Suprapubic skin (tissue), 4 donors: ENCODE measurements around the gene HAVCR1. TPM values are rescaled to one million over a fixed set of nuclear protein-coding genes. Genes with fewer than 3 reads are reported as not detected.

Source experiments
- DNase-seq, 2 donors: peaks; one replicate each; pipeline ENCODE4 v3.0.0-alpha.2; 2019; ENCODE audit warnings: low spot score in 2 of 2
- H3K27ac ChIP-seq: fragments of 200-600 bp; sonication (generic); one replicate; pipeline ENCODE4 v1.5.1; 2019
- H3K27me3 ChIP-seq: fragments of 200-600 bp; sonication (generic); one replicate; pipeline ENCODE4 v1.5.1; 2019
- H3K36me3 ChIP-seq: fragments of 200-600 bp; sonication (generic); one replicate; pipeline ENCODE4 v1.5.1; 2019
- H3K4me1 ChIP-seq: fragments of 200-600 bp; sonication (generic); one replicate; pipeline ENCODE4 v1.5.1; 2019
- H3K4me3 ChIP-seq: fragments of 200-600 bp; sonication (generic); one replicate; pipeline ENCODE4 v1.5.1; 2019; ENCODE audit warnings: mild to moderate bottlenecking
- H3K9me3 ChIP-seq: fragments of 200-600 bp; sonication (generic); one replicate; pipeline ENCODE4 v1.5.1; 2019
- EP300 ChIP-seq: sonication (generic); formaldehyde crosslinking; IDR thresholded peaks from one replicate; pipeline ENCODE4 v1.6.1; 2017; ENCODE audit warnings: antibody characterized with exemption
- POLR2A ChIP-seq, 2 donors: fragments of 450-650 bp; IDR thresholded peaks; one replicate each; pipeline ENCODE4 v1.6.1; 2017; ENCODE audit warnings: antibody characterized with exemption in 2 of 2, mild to moderate bottlenecking in 2 of 2, moderate library complexity in 2 of 2
- POLR2AphosphoS5 ChIP-seq, 3 donors: sonication (generic); formaldehyde crosslinking; IDR thresholded peaks; one replicate each; pipeline ENCODE4 v1.6.1; 2017; ENCODE audit warnings: antibody characterized with exemption in 3 of 3
- WGBS: methylation state at CpG from one replicate; pipeline ENCODE4 v1.1.5; 2018; 5-methylcytosine and 5-hydroxymethylcytosine counted together
- total RNA-seq, 4 donors: library from RNA; depleted of rRNA; stranded (reverse); fragments of >200 nt; gene quantifications; one replicate each; pipeline ENCODE4 v1.1.0, GENCODE V29; 2016
- TF ChIP-seq, protein P1 (sequence below), 2 donors: fragments of 200-600 bp in 1 of 2; fragments of 450-650 bp in 1 of 2; sonication (generic) in 1 of 2; IDR thresholded peaks; one replicate each; pipeline ENCODE4 v1.5.1; 2016 to 2019; ENCODE audit warnings: antibody characterized with exemption in 2 of 2, mild to moderate bottlenecking in 1 of 2, moderate library complexity in 1 of 2

The HAVCR1 gene
- total RNA-seq, 4 donors from 2014 or later: not detected

DNA sequence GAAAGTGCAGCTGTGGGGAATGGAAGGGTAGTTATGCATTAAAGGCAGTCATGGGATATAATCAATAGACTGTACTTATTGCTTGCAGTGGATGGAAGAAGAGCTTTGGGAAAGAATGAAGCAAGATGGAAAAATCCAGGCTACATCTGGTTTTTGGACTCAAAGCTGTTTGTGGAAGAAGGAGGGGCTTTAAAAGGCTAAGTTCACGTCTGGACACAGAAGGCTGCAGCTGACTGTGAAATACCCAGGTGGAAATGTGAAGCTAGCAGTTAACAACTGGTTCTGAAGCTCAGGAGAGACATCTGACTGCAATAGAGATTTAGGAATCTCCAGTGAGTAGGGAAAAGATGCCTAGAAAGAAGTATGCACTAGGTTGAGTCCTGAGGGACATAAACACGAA lies 52.7 kb downstream of the HAVCR1 start:
- Histone ChIP-seq H3K4me3 (no peak overlapping the region), H3K27ac (no peak overlapping the region), H3K27me3 (no peaks in the 10 kb centered on the region), H3K4me1 (no peaks in the 10 kb centered on the region), H3K9me3 (peaks cover 5% of the 10 kb centered on the region), H3K36me3 (no peaks in the 10 kb centered on the region)
- TF ChIP-seq POLR2A (IDR thresholded peaks at IDR 0.05) (no peak), POLR2AphosphoS5 (IDR thresholded peaks at IDR 0.05) (no peak), EP300 (no peak)
- TF ChIP-seq, protein P1, sequence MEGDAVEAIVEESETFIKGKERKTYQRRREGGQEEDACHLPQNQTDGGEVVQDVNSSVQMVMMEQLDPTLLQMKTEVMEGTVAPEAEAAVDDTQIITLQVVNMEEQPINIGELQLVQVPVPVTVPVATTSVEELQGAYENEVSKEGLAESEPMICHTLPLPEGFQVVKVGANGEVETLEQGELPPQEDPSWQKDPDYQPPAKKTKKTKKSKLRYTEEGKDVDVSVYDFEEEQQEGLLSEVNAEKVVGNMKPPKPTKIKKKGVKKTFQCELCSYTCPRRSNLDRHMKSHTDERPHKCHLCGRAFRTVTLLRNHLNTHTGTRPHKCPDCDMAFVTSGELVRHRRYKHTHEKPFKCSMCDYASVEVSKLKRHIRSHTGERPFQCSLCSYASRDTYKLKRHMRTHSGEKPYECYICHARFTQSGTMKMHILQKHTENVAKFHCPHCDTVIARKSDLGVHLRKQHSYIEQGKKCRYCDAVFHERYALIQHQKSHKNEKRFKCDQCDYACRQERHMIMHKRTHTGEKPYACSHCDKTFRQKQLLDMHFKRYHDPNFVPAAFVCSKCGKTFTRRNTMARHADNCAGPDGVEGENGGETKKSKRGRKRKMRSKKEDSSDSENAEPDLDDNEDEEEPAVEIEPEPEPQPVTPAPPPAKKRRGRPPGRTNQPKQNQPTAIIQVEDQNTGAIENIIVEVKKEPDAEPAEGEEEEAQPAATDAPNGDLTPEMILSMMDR (IDR thresholded peaks at IDR 0.05): no peak
- DNase-seq: no peak
- 53% methylated on average over 2 of the region's 2 CpGs for WGBS

DNA sequence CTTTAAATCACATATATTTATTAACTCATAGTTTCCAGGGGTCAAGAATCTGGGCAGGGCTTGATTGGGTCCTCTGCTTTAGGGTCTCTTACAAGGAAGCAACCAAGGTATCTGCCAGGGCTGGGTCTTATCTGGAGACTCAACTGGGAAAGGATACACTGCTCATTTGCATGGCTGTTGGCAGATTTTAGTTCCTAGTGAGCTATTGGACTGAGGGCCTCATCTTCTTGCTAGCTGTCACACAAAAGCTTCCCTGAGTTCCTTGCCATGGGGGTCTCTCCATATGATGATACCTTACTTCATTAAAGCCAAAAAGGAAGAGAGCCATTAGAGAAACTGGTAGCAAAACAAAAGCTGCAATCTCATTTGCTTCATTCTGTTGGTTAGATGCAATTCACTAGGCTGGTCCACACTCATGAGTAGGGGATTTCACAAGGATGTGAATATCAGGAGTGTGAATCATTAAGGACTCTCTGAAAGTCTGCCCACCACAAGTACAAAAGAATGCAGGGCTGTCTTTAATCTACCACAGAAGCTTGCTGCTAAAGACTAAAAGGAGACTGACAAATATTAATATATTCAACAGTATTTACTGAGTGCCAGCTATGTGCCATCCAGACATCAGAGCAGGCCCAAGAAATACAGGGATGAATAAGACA lies 53.9 kb downstream of the HAVCR1 start:
- DNase-seq: no peak
- no peak for TF ChIP-seq POLR2A (IDR thresholded peaks at IDR 0.05)
- TF ChIP-seq, protein P1 (IDR thresholded peaks at IDR 0.05): no peak
- Histone ChIP-seq H3K36me3 (no peaks in the 10 kb centered on the region), H3K4me1 (no peaks in the 10 kb centered on the region), H3K9me3 (peaks cover 5% of the 10 kb centered on the region), H3K27ac (no peak overlapping the region), H3K4me3 (no peak overlapping the region), H3K27me3 (no peaks in the 10 kb centered on the region)

DNA sequence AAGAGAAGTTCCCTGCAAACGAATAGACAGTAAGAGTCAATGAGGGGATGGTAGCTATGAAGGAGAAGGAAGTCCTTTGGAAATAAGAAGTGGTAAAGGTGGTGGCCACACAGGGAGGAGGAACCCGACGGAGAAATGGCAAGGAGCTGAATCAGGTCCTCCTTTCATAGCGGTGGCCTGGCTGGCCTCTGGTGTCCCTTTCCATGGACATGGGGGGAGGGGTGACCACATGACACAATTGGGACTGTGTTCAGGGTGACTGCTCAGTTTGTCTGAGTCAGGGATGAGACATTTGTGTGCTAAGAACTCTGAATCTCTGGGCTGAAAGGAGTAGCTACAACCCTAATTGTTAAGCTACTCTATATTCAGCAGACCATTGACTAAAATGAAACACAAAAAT lies 67.2 kb downstream of the HAVCR1 start:
- no peak for DNase-seq
- Histone ChIP-seq H3K36me3 (no peaks in the 10 kb centered on the region), H3K27me3 (no peaks in the 10 kb centered on the region), H3K27ac (no peak overlapping the region), H3K4me1 (no peaks in the 10 kb centered on the region), H3K9me3 (peaks cover 5% of the 10 kb centered on the region), H3K4me3 (no peak overlapping the region)
- TF ChIP-seq, protein P1 (IDR thresholded peaks at IDR 0.05): no peak
- TF ChIP-seq POLR2AphosphoS5 (IDR thresholded peaks at IDR 0.05): no peak
- no peak for TF ChIP-seq POLR2A (IDR thresholded peaks at IDR 0.05)
- no peak for TF ChIP-seq EP300
- WGBS: 77% methylated on average over 4 of the region's 4 CpGs

DNA sequence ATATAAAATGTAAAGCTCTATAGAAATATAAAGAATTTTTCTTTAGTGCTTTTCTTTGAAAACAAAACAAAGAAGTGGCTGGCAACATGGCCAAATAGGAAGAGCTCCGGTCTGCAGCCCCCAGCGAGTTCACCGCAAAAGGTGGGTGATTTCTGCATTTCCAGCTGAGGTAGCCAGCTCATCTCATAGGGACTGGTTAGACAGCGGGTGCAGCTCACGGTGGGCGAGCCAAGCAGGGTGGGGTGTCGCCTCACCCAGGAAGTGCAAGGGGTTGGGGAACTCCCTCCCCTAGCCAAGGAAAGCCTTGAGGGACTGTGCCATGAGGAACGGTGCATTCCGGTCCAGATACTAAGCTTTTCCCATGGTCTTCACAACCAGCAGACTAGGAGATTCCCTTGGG lies 74.9 kb downstream of the HAVCR1 start:
- 90% methylated on average over 9 of the region's 9 CpGs for WGBS
- no peak for DNase-seq
- Histone ChIP-seq H3K27ac (no peak overlapping the region), H3K27me3 (no peaks in the 10 kb centered on the region), H3K4me1 (no peaks in the 10 kb centered on the region), H3K9me3 (peaks cover 5% of the 10 kb centered on the region), H3K36me3 (no peaks in the 10 kb centered on the region), H3K4me3 (no peak overlapping the region)
- TF ChIP-seq, protein P1 (IDR thresholded peaks at IDR 0.05): no peak
- TF ChIP-seq POLR2AphosphoS5 (IDR thresholded peaks at IDR 0.05) (no peak), POLR2A (IDR thresholded peaks at IDR 0.05) (no peak), EP300 (no peak)

DNA sequence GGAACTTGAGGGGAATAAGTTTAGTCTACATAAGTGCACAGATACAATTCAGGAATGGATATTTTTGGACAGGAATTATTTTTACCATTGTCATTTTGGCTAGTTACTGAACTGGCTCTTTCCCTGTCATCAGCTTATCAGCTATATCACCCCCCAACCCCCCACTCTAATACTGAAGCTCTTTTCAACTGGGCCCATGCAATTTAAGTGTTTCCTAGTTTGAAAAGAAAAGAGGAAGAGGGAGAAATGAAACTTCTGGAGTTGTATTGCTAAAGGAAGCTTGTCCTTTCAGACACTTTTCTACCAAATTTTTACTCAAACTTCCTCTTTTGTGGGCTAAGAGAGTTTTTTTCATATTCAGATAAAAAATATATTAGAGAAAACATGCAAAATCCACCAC lies 77.4 kb downstream of the HAVCR1 start:
- Histone ChIP-seq H3K4me1 (no peaks in the 10 kb centered on the region), H3K36me3 (no peaks in the 10 kb centered on the region), H3K4me3 (no peak overlapping the region), H3K27me3 (no peaks in the 10 kb centered on the region), H3K9me3 (no peaks in the 10 kb centered on the region), H3K27ac (no peak overlapping the region)
- DNase-seq: no peak
- TF ChIP-seq, protein P1 (IDR thresholded peaks at IDR 0.05): no peak
- TF ChIP-seq EP300 (no peak), POLR2A (IDR thresholded peaks at IDR 0.05) (no peak), POLR2AphosphoS5 (IDR thresholded peaks at IDR 0.05) (no peak)

Other genes starting within 250 kb of the HAVCR1 start
- under 1 TPM in 1 of 4 donors, not detected in 3; 0.38 TPM for gene PPP1R2B, start 208.8 kb downstream of the HAVCR1 start, total RNA-seq
- under 1 TPM in 1 of 4 donors, not detected in 3; 0.76 TPM for gene TIMD4, start 95.9 kb downstream of the HAVCR1 start, total RNA-seq
- 1 to 10 TPM; 2.1 to 4.5 (median 3.5) TPM for gene HAVCR2, start 49.9 kb upstream of the HAVCR1 start, total RNA-seq
- gene MED7, start 83.7 kb upstream of the HAVCR1 start, total RNA-seq: 10 to 100 TPM in 2 of 4 donors, 1 to 10 TPM in 2; 5.5 to 13.6 (median 8.9) TPM
- gene GARIN3, start 107.1 kb upstream of the HAVCR1 start, total RNA-seq: not detected
- gene ITK, start 121.7 kb upstream of the HAVCR1 start, total RNA-seq: 1 to 10 TPM; 1.6 to 3.5 (median 2.7) TPM
- 10 to 100 TPM; 12.7 to 17.1 (median 14.9) TPM for gene CYFIP2, start 207.0 kb upstream of the HAVCR1 start, total RNA-seq